NCI-H146 (cell line): ENCODE measurements around the gene TCF3.
"Not testable (repeated sequence)": the region's sequence is repeated elsewhere in the genome, so short reads cannot be mapped to it uniquely, and the experiment has no call there.

ENCODE experiments used
- DNase-seq: peaks from one replicate; lab custom pipeline; 2025; lab: John Stamatoyannopoulos, UW

Gene TCF3

GRCh38 chr19:1650650-1651567, 1.5 kb downstream of the TCF3 start:
- DNase-seq = no peak

DNA sequence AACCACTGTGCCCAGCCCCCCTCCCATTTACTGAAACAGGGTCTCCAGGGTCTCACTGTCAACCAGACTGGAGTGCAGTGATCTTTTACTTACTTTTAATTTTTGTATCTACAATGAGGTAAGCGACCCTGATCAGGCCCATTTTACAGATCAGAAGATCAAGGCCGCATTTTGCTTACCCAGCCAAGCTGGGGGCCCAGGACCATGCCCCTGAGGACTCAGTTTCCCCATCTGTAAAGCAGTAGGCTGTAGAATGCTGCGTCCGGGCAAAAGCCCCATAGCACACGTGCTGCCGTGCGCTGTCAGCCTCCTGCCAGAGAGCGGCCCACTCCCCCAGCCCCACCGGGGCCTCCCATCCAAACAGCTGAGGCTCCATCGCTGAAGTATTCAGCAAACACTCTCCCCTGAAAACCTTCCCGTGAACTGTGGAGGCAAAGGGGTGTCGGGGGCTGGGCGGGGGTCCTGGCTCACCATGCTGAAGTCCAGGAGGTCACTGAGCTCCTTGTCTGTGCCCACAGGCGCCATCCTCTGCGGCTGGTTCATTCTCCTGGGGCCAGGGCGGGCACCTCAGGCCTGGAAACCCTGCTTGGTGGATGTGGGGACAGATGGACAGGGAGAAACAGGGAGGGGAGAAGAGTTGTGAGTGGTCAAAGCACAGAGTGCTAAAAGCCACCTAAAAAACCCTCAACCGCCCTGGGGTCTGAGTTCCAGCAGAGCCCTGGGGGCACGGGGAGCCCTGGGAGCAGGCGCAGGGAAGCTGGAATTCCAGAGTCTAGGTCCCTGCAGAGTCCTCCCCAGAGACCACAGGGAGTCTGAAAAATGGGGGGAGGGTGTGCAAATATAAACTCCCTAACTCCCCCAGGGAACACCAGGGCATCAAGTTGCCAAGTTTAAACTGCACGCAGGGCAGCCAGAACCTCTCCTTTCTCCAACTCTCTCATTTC, 2.4 kb downstream of the TCF3 start:
- no peak for DNase-seq

DNA sequence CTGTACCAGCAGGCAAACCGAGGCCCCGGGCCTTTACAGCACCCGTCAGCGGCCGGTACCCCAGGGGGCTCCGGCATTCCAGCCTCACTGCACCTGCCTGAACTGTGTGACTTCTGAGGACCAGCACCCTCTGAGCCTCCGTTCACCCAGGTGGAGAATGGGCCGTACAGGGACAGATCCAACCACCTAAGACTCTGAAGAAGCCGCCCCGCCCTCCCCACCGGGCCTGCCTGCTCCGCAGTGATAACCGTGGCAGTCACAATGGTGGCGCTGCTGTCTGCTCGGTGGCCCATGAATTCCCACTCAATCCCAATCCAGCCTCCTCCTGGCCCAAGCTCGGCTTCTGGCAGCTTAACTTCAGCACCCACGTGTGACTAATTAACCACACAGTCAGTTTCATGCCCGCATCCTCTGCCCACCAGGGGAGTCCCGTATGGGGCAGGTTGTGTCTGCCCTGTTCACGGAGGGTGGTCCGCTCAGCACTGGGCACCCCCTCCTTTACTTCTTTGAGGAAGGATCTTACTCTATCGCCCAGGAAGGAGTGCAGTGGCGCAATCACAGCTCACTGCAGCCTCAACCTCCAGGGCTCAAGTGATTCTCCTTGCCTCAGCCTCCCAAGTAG, 3.4 kb downstream of the TCF3 start:
- no peak for DNase-seq

GRCh38 chr19:1648459-1648849, 4.0 kb downstream of the TCF3 start:
- no peak for DNase-seq

DNA sequence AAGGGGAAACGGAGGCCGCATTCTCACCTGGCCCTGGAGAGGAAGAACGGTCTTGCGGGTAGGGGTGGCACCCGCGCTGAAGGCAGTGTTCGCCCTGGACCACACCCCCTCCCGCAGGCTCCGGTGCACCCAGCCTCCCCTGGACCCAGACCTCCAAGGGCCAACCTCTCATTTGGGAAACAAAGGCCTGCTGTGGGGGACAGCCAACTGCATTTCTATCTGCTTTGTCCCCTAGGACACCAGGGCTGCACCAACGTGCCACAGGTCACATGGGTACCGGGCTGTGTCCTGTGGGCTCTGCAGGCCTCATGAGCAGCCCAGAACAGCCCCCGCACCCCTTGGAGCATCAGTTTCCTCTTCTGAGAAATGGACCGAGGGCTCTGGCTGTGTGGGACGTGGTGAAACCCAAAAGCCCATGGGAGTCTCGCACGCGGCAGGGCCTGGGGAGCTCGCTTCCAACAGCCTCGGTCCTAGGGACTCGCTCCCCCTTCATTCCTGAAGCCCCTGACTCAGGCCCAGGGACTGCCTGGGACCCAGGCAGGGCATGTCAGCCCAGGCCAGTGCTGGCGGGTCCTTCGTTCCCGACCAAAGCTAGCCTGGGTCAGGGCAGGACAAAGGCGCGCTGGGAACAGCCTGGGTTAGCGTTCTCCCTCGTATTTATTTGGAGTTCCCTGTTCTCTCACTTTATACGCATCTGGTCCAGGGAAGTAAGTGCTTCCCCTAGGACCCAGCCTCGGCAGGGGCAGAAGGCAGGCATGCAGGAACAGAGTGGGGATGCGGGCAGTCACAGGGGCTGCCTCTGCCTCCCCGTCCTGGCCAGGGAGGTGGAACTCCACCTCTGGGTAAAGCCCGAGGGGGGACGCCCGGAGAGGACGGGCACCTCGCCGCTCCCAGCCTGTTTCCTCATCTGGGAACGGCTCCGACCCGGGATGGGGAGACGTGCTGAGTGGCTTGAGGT, 4.6 kb downstream of the TCF3 start:
- DNase-seq = no peak

- DNase-seq = no peak
Observed at GRCh38 chr19:1646659-1647453, 5.6 kb downstream of the TCF3 start.

DNA sequence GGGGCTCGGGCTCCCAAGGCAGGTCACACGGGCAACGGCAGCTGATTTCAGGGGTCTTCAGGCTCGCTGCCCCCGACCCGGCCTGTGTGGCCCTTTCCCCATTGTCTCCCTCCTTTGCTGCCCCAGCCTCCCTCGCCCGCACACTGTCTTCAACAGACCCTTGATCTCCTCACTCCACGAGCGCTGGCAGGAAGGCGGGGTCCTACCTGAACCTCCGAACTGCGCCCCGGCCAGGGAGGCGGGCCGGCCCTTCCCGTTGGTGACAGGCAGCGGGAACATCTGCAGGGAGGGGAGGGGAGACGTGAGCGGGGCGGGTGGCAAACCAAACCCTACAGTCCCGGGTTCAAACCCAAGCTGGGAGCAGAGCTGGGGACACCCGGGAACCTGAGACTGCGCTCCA, 6.3 kb downstream of the TCF3 start:
- no peak for DNase-seq

DNA sequence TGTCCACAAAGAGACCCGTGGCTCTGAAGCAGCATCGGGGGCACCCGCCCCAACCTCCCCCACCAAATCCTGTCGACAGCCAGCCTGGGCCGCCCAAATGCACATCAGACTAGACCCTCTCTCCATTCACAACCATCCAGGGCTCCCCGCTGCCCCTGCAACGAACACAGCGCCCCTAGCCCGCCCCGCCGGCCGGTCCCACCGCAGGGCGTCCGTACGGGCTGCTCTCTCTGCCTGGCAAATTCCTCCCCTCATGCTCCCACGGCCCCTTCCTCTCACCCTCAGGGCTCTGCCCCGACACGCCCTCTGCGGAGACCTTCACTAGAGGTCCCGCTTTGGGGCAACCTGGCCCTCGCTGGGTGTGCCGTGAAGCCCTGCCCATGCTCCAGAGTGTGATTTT, 7.1 kb downstream of the TCF3 start:
- no peak for DNase-seq

- no peak for DNase-seq
Observed at GRCh38 chr19:1644070-1644469, 8.3 kb downstream of the TCF3 start.

- not testable (repeated sequence) for DNase-seq
Observed at GRCh38 chr19:1640893-1641448, 11.4 kb downstream of the TCF3 start.

- DNase-seq = no peak
Observed at GRCh38 chr19:1636325-1637236, 15.8 kb downstream of the TCF3 start.

GRCh38 chr19:1634938-1635243, 17.5 kb downstream of the TCF3 start:
- no peak for DNase-seq

DNA sequence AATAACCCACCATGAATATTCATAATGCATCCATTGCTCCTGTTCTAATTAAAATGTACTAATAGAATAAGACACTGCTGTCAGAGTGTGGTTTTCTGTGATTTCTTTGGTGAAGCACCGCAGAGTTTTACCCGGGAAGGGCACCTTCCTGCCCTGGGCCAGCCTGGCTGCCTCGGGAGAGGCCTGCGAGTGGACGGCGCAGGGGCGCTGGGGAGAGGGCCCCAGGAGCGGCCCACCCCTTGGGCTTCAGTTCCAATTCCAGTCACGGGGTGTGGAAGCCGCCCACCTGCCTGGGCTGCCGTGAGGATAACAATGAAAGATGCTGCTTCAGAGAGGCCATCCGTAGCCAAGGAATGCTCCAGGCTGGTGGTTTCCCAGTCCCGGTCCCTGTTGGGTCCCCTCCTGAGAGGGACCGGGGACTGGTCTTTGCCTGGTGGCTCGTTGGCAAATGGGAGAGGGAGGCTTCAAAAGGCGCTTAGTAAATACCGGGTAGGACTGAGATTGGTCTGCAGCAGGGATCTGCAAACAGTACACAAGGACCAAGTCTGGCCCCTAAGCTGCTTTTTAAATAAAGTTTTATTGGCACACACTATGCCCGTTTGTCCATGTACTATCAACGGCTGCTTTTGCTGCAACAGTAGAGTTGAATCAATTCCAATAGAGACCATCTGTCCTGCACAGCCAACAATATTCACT, 18.0 kb downstream of the TCF3 start:
- DNase-seq = no peak

DNA sequence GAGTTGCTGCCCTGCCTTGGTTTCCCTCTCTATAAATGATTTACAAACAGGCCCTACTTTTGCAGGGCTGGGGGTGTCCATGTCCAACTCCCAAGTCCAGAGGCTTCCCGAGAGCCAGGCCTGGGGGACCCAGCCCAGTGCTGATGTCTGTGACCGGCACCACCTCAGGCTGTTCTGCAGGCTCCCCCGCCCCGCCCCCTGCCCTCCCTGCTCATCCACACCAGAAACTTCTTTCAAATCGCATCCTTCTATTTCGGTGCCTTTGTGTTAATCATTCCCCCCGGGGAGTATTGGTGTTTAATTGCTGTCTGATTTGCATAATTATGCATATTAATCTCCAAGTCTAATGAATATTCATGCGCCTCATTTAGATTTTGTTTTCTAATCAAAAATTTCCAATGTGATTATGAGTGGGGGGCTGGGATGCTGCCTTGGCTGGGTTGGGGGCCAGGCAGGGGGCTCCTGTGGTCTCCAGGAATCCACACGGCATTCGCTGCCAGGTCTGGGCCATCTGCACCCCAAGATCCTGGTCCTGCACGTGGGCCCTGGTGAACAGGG, 19.1 kb downstream of the TCF3 start:
- DNase-seq = no peak

DNA sequence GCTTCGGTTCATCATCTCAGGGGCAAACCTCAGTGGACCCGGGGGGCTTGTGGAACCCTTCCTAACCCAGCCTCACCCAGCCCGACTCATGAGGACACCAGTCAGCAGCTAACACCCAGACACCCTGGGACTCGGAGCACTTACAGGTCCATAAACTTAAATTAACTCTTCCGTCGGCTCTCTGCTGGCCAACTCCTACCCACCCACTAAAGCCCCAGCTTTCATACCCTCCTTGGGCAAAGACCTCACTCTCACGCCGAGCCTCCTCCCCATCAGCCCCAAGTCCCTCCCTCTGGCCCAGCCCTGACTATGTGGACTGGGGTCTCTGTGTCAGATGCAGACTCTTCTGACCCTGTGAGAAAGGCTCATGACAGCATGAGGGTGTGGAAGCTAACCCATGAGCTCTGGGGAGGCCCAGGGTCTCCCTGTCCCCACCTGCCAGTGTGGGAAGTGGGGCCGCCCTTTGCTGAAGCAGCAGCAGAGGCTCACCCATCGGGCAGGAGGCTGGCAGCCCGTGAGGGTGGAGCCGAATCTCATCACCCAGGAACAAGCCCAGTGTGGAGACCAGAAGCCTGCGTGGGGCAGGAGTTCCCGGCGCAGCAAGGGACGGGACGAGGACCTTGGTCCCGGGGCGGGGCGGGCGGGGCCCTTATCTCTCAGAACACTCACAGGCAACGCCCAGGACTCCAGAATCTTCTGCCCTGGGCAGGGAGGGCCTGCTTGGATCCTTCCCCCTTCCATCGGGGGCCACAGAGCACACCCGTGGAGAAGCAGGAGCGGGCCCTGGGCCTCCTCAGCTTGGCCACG, 19.8 kb downstream of the TCF3 start:
- DNase-seq = no peak

DNA sequence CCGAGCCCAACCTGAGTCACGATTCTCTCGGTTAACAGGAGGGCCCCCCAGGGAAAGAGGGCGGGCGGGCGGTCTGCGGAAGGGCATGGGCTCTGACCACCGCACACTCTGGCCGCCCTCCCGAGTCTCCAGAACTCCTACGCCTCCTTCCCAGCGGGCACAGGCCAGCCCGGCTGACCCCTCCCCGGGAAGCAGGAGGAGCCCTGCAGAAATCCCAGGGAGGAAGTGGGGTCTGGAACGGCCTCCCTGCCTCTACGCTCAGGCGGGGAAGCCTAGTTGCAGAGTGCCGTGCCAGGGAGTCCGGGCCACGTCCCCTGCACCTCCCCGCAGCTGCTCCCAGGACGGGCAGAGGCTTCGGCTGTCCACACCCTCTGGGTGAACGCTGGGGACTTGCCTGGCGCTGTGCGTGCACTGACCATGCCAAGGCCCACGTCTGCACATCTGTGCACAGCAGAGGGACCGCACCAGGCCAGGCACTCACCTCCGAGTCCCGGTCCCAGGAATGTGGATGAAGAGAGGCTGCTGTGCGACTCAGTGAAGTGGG, 20.8 kb downstream of the TCF3 start:
- DNase-seq = no peak

DNA sequence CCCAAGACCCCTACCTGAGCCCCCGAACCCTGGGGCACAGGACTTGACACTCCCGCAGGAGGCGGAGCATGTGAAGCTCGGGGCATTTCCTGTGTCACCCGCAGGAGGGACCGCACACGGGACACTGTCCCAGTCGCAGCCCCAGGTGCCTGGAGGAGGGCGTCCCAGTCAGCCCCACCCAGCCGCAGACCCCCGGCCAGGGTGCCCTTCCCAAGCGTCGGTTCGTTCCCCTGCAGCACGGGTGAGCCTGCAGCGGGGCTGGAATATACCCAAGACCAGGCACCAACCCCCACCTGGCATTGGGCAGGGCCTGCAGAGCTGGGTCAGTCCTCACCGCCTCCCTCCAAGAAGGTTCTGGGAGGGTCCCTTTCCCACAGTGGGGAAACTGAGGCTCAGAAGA, 21.6 kb downstream of the TCF3 start:
- DNase-seq = no peak
